ENCODE measurements around the gene SMYD3.

The SMYD3 gene

DNA sequence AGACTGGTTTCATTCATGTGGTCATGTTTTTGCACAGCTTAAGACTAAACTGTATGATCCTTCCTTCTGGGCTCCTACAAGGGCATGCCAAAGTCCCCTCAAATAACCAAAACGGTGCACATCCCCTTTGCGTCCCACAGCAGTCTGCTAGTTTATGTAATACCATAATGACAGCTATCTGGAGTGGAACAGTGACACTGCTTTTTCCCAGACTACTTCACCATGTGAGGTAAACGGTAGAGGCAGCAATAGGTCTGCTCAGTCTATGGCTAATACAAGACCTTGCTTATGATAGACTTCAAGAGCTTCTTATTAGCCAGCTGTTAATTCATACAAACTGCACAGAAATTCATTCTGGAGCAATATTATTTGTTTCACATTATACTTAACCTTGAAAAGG is 395.5 kb downstream of the SMYD3 start:
- Histone ChIP-seq H3K4me1 (ENCODE audit: control insufficient read depth, low read length) (peaks cover 16% of the 10 kb centered on the region), H3K9me2 (replicated peaks; ENCODE audit: control insufficient read depth, low read length) (no peaks in the 10 kb centered on the region), H3K79me2 (ENCODE audit: control insufficient read depth, low read length) (no peaks in the 10 kb centered on the region), H3K9me3 (ENCODE audit: control insufficient read depth, insufficient read depth, low read length) (no peaks in the 10 kb centered on the region; the same call in 1 of the 2 replicates), H3K27me3 (ENCODE audit: control insufficient read depth, low read length) (no peaks in the 10 kb centered on the region), H3K4me2 (ENCODE audit: low read length) (no peak overlapping the region), H3F3A (ENCODE audit: control insufficient read depth, insufficient read depth) (no peaks in the 10 kb centered on the region), H3K4me3 (ENCODE audit: low read length) (no peak overlapping the region), H3K27ac (ENCODE audit: low read depth, low read length) (no peak overlapping the region), H3K36me3 (ENCODE audit: control insufficient read depth, low read length) (no peaks in the 10 kb centered on the region), H4K20me1 (ENCODE audit: control insufficient read depth, insufficient read depth, low read depth, low read length) (no peaks in the 10 kb centered on the region; the same call in 1 of the 2 replicates)
- TF ChIP-seq, protein P1, sequence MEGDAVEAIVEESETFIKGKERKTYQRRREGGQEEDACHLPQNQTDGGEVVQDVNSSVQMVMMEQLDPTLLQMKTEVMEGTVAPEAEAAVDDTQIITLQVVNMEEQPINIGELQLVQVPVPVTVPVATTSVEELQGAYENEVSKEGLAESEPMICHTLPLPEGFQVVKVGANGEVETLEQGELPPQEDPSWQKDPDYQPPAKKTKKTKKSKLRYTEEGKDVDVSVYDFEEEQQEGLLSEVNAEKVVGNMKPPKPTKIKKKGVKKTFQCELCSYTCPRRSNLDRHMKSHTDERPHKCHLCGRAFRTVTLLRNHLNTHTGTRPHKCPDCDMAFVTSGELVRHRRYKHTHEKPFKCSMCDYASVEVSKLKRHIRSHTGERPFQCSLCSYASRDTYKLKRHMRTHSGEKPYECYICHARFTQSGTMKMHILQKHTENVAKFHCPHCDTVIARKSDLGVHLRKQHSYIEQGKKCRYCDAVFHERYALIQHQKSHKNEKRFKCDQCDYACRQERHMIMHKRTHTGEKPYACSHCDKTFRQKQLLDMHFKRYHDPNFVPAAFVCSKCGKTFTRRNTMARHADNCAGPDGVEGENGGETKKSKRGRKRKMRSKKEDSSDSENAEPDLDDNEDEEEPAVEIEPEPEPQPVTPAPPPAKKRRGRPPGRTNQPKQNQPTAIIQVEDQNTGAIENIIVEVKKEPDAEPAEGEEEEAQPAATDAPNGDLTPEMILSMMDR (IDR thresholded peaks at IDR 0.05; ENCODE audit: low read depth, low read length, poor library complexity, severe bottlenecking) = no peak
- no peak for TF ChIP-seq EZH2phosphoT487 (IDR thresholded peaks at IDR 0.05; ENCODE audit: borderline replicate concordance, low read length)

DNA sequence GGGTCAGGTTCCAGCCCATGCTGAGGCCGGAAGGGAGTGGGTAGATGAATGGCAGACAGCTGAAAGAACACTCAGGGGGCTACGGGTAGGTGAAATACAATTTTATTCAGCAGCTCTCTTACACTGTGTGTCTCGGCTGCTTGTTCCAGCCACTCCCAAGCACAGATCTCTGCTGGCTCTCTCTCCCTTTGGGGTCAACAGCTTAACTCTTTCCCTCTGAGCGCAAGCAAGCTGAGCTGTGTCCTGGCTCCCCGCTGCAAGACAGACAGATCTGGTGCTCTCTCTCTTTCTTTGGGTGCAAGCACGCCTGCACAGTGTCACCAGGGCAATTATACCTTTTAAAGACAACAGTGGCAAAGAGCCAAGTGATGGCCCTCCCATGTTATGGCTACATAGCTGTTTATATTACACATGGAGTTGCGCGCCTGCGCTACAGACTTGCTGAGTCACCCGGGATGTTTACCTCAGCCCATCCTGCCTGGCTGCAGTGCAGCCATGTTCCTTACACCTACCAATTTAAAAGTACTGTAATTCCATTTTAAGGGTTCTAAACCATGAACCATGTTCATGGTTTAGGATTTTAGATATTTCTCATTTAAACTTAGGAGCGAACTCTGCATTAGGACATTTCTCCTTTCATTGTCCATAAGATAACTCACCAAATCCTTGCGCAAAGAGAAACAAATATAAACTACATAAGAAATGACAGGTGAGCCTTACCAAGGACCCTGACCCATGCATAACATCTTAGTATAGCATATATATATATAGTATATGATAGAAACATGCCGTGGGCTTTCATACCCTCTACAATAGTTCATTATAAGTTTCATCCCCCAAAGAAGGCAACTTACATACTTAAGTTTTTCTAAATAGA is 396.5 kb downstream of the SMYD3 start:
- Histone ChIP-seq H4K20me1 (ENCODE audit: control insufficient read depth, insufficient read depth, low read depth, low read length) (no peaks in the 10 kb centered on the region; the same call in 1 of the 2 replicates), H3K4me2 (ENCODE audit: low read length) (no peak overlapping the region), H3K36me3 (ENCODE audit: control insufficient read depth, low read length) (no peaks in the 10 kb centered on the region), H3F3A (ENCODE audit: control insufficient read depth, insufficient read depth) (no peaks in the 10 kb centered on the region), H3K9me2 (replicated peaks; ENCODE audit: control insufficient read depth, low read length) (no peaks in the 10 kb centered on the region), H3K79me2 (ENCODE audit: control insufficient read depth, low read length) (no peaks in the 10 kb centered on the region), H3K4me3 (ENCODE audit: low read length) (no peak overlapping the region), H3K4me1 (ENCODE audit: control insufficient read depth, low read length) (peaks cover 9% of the 10 kb centered on the region), H3K27ac (ENCODE audit: low read depth, low read length) (no peak overlapping the region), H3K9me3 (ENCODE audit: control insufficient read depth, insufficient read depth, low read length) (no peaks in the 10 kb centered on the region; the same call in 1 of the 2 replicates), H3K27me3 (ENCODE audit: control insufficient read depth, low read length) (no peaks in the 10 kb centered on the region)
- TF ChIP-seq EZH2phosphoT487 (IDR thresholded peaks at IDR 0.05; ENCODE audit: borderline replicate concordance, low read length) = no peak
- TF ChIP-seq, protein P1 (IDR thresholded peaks at IDR 0.05; ENCODE audit: low read depth, low read length, poor library complexity, severe bottlenecking) = no peak

DNA sequence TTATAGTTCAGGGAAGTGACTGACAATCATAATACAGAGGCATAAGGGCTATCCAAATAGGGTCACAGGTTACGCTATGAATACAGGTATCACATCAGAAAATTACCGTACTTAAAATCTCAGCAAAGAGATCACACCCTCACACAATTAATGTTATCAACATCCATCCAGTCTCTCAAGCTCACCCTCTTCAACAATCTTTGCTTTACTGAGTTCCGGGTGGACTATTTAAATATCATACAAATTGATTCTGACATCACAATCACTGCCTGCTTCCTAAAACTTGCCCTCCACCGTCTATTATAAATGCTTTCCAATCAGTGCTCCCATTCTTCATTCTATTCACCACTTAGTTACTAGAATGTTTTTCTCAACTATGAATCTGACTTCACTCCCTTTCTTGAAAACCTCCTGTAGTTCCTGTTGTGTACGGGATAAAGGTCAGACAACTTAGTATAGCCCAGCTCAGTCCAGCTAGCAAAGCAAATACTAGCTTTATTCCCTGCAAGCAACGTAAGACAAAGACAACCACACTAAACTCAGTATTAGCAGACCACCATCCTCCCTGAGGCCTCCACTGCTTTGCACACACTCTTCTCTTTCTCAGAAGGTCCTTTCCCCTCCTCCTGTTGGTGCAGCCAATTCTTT is 398.7 kb downstream of the SMYD3 start:
- TF ChIP-seq, protein P1 (IDR thresholded peaks at IDR 0.05; ENCODE audit: low read depth, low read length, poor library complexity, severe bottlenecking) = no peak
- TF ChIP-seq EZH2phosphoT487 (IDR thresholded peaks at IDR 0.05; ENCODE audit: borderline replicate concordance, low read length) = no peak
- Histone ChIP-seq H3K4me3 (ENCODE audit: low read length) (no peak overlapping the region), H3K9me2 (replicated peaks; ENCODE audit: control insufficient read depth, low read length) (no peaks in the 10 kb centered on the region), H3K27me3 (ENCODE audit: control insufficient read depth, low read length) (no peaks in the 10 kb centered on the region), H3K9me3 (ENCODE audit: control insufficient read depth, insufficient read depth, low read length) (no peaks in the 10 kb centered on the region; the same call in 1 of the 2 replicates), H3K4me2 (ENCODE audit: low read length) (no peak overlapping the region), H3K27ac (ENCODE audit: low read depth, low read length) (no peak overlapping the region), H3K36me3 (ENCODE audit: control insufficient read depth, low read length) (no peaks in the 10 kb centered on the region), H3F3A (ENCODE audit: control insufficient read depth, insufficient read depth) (no peaks in the 10 kb centered on the region), H4K20me1 (ENCODE audit: control insufficient read depth, insufficient read depth, low read depth, low read length) (no peaks in the 10 kb centered on the region; the same call in 1 of the 2 replicates), H3K79me2 (ENCODE audit: control insufficient read depth, low read length) (no peaks in the 10 kb centered on the region), H3K4me1 (ENCODE audit: control insufficient read depth, low read length) (peaks cover 2% of the 10 kb centered on the region)

All from DOHH2 (cell line).